Skeletal muscle satellite cell (primary cell): ENCODE results near the gene DDX17.

Experiments
- H3K27me3 ChIP-seq: 2 replicates; pipeline ENCODE4 v1.7.0; 2013; ENCODE audit warnings: low read length; ENCODE audit not compliant: control insufficient read depth, insufficient read depth
- H3K36me3 ChIP-seq: 2 replicates; pipeline ENCODE4 v1.7.0; 2013; ENCODE audit warnings: mild to moderate bottlenecking, control low read depth, low read length; ENCODE audit not compliant: insufficient read depth
- H3K4me1 ChIP-seq: 2 replicates; pipeline ENCODE4 v1.7.0; 2013; ENCODE audit warnings: low read length; ENCODE audit not compliant: control insufficient read depth, insufficient read depth
- H3K4me2 ChIP-seq: 2 replicates; pipeline ENCODE4 v1.7.0; 2013; ENCODE audit warnings: mild to moderate bottlenecking, low read length
- H3K4me3 ChIP-seq: 2 replicates; pipeline ENCODE4 v1.7.0; 2013; ENCODE audit warnings: low read length
- H3K9ac ChIP-seq: 2 replicates; pipeline ENCODE4 v1.7.0; 2013; ENCODE audit warnings: mild to moderate bottlenecking, low read depth, low read length, moderate library complexity
- H3K9me3 ChIP-seq: replicated peaks from 2 replicates; pipeline ENCODE4 v1.7.0; 2013; ENCODE audit warnings: mild to moderate bottlenecking, control low read depth, low read length

Gene DDX17

DNA sequence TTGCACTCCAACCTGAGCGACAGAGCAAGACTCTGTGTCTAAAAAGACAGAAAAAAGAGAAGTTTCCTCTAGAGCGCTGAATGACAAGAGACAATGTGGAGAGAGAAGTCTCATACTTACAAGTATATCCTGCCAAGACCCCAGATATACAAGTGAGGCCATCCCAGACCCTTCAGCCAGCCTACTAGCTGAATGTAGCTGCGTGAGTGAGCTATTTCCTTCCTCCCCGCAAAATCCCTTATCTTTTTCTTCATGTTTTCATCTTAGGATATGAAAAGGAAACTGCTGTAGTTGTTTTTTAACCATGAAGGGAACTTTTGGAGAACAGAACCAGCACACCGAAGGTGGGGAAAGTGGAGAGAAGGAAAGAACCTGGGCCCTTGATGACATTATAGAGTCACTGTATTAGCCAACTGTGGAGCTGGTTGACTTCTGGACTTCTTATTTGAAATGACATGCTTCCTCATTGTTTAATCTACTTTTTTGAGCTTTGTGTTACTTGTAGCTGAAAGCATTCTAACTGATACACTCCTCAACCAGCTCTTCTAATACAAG lies 4.4 kb upstream of the DDX17 start:
- H3K9me3 ChIP-seq: no peaks in the 10 kb centered on the region
- peaks cover 7% of the 10 kb centered on the region for H3K4me1 ChIP-seq
- H3K36me3 ChIP-seq: peaks cover under 1% of the 10 kb centered on the region
- no peaks in the 10 kb centered on the region for H3K27me3 ChIP-seq
- no peak overlapping the region for H3K4me2 ChIP-seq
- H3K4me3 ChIP-seq: no peak overlapping the region
- H3K9ac ChIP-seq: no peak overlapping the region

DNA sequence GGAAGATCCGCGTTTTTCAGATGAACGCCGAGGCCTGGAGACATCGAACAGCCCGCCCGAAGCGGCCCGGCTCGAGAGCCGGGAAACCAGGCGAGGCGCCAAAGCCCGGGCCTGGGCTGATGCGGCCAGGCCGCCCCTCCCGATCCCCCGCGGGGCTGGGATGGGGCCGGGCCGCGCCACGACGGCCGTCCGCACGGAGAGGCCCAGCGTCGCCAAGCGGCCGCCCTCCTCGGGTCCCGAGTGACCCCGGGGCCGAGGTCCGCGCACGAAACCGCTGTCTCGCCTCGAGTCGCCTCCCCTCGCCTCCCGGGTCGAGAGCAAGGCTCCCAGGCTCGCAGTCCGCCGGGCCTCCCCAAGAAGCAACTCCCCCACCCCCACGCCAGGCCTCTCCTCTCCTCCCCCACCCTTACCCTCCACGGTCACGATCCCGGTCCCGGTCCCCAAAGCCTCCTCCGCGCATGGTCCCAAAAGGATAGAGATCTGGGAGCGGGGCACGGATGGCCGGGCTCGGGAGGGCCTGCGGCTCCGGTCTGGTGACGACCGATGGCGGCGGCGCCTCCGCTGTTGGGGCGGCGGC lies 482 bp downstream of the DDX17 start:
- H3K27me3 ChIP-seq: no peaks in the 10 kb centered on the region
- H3K4me2 ChIP-seq: peak overlapping the region; percentile 91
- H3K9me3 ChIP-seq: no peaks in the 10 kb centered on the region
- H3K4me3 ChIP-seq: peak overlapping the region; percentile 100
- peaks cover 43% of the 10 kb centered on the region for H3K36me3 ChIP-seq
- peaks cover 22% of the 10 kb centered on the region for H3K4me1 ChIP-seq
- H3K9ac ChIP-seq: peak overlapping the region; percentile 100

DNA sequence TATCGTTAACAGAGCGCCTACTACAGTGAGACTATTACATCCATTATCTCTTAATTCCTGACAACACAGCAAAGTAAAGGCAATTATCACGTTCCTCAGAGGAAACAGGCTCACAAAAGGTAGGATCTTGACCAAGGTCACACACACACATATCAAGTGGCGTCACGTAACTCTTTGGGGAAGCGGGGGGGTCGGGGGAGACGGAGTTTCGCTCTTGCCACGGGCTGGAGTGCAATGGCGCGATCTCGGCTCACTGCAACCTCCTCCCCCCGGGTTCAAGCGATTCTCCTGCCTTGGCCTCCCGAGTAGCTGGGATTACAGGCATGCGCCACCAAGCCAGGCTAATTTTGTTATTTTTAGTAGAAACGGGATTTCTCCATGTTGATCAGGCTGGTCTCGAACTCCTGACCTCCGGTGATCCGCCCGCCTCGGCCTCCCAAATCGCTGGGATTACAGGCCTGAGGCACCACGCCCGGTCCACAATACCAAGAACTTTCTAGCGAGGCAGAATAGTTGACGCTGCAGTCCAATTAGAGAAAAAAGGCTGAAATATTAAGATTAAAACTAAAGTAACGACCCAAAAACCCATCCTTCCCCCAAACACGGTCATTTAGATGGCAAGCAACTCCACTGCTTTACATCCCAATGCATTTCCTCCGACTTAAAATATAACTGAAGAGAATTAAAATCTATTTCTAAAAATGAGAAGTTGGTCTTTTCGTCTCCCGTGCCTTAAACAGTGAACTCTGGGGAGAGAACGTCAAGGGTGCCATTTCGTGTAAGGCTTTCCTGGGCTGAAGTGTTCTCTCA lies 1.2 kb downstream of the DDX17 start:
- Histone ChIP-seq H3K9ac (peak overlapping the region; percentile 100), H3K4me2 (peak overlapping the region; percentile 91), H3K4me1 (peaks cover 22% of the 10 kb centered on the region), H3K36me3 (peaks cover 47% of the 10 kb centered on the region), H3K9me3 (no peaks in the 10 kb centered on the region), H3K4me3 (peak overlapping the region; percentile 100), H3K27me3 (no peaks in the 10 kb centered on the region)

DNA sequence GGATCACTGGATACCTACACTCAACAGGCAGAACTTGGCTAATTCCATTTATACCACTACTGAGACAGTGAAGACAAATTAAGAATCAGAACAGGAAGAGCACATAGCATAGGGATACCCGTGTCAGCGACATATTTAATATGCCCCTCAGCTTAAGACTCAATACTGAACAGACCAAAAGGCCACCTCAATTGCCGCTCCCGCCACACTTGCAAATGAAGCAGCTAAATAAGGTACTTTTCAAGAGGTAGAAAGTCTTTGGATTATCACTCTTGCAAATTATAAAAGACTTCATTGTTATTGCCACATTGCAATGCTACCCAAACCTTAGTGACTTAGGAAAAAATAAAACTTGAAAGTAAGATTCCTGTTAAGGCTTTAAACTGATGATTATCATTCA lies 3.1 kb downstream of the DDX17 start:
- Histone ChIP-seq H3K36me3 (peaks cover 65% of the 10 kb centered on the region), H3K4me1 (peaks cover 22% of the 10 kb centered on the region), H3K9me3 (no peaks in the 10 kb centered on the region), H3K4me3 (peak overlapping the region; percentile 100), H3K4me2 (peak overlapping the region; percentile 91), H3K27me3 (no peaks in the 10 kb centered on the region), H3K9ac (peak overlapping the region; percentile 100)

DNA sequence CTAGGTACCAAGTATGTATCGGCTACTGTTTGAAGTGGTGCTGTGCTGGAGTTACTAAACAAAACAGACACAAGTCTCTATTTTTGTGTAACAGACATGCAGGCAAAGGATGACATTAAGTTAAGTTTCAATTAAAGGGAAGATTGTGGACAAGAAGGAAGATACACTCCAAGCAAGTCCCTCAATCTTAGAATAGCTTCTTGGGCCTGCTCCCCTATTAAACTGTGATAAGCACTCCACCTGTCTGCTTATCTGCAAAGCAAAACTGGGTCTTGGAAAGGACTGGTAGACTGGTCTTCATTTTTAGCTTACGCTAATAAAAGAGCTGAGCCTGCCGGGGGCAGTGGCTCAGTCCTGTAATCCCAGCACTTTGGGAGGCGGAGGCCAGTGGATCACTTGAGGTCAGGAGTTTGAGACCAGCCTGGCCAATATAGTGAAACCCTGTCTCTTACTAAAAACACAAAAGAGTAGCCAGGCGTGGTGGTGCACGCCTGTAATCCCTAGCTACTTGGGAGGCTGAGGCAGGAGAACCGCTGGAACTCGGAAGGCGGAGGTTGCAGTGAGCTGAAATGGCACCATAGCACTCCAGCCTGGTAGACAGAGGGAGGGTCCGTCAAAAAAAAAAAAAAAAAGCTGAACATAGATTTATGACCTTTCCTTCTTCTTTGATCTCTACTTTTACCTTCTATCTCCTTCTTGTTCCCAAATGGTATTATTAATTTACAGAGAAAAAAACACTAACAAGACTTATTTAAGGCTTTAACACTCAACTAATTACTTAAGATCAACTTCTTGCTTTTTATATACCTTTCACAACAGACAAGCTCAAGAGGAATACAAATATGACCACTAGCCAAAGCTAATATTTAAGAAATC lies 4.1 kb downstream of the DDX17 start:
- Histone ChIP-seq H3K4me2 (peak overlapping the region; percentile 91), H3K9me3 (no peaks in the 10 kb centered on the region), H3K4me1 (peaks cover 21% of the 10 kb centered on the region), H3K27me3 (no peaks in the 10 kb centered on the region), H3K4me3 (no peak overlapping the region), H3K36me3 (peaks cover 74% of the 10 kb centered on the region), H3K9ac (no peak overlapping the region)

DNA sequence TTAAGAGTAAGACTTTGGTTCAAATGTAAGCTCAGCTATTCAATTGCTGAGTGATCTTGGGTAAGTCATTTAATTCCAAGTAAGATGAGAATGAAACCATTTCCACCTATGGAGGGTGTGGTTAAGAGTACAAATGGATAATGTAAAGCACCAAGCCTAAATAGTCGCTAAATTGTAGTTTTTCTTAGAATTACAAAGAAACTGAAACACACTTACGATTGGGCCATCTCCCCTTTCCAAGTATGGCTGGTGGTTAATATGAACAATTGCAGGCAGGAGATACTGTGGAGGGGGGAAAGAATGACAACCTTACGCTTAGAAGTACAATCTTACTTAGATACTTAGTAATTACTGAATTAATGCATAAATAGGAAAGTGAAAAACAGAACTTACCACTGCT lies 8.2 kb downstream of the DDX17 start:
- Histone ChIP-seq H3K27me3 (no peaks in the 10 kb centered on the region), H3K9me3 (no peaks in the 10 kb centered on the region), H3K36me3 (peaks cover 89% of the 10 kb centered on the region), H3K4me3 (no peak overlapping the region), H3K9ac (no peak overlapping the region), H3K4me1 (peaks cover 33% of the 10 kb centered on the region), H3K4me2 (no peak overlapping the region)

DNA sequence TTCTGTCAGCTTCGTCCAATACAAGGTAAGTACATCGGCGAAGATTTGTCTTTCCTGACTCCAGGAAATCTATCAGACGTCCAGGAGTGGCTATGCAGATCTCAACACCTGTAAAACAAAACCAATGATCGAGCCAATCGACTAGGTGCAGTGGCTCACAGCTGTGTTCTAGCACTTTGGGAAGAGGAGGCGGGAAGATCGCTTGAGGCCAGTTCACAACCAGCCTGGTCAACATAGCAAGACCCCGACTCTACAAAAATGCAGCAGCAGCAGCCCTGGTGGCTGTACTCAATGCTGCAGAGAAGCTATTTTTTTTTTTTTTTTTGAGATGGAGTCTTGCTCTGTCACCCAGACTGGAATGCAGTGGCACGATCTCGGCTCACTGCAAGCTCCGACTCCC lies 11.2 kb downstream of the DDX17 start:
- peaks cover 95% of the 10 kb centered on the region for H3K36me3 ChIP-seq
- H3K9me3 ChIP-seq: no peaks in the 10 kb centered on the region

DNA sequence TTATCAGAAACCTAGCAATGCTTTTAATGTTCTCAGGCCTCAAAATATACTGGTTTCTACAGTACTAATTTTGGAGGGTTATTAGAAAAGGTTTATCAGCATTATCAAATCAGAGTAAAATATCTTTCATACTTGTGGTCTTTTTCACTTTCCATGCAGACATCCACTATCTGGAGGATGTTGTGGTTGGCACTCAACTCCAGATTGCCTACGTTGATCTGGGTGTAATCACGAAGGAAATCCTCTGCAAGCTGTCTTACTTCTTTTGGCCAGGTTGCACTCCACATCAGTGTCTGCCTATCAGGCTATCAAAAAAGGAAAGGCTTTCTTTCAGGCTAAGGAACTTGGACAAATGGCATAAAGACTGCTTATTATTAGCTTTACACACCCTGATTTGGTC lies 11.6 kb downstream of the DDX17 start:
- H3K9ac ChIP-seq: peak overlapping the region; percentile 30
- H3K4me3 ChIP-seq: no peak overlapping the region
- peaks cover 44% of the 10 kb centered on the region for H3K4me1 ChIP-seq
- H3K36me3 ChIP-seq: peaks cover 96% of the 10 kb centered on the region
- H3K4me2 ChIP-seq: peak overlapping the region; percentile 31
- no peaks in the 10 kb centered on the region for H3K9me3 ChIP-seq
- no peaks in the 10 kb centered on the region for H3K27me3 ChIP-seq

More for the DNA sequence above, 11.2 kb downstream of the DDX17 start:
- no peak overlapping the region for H3K4me3 ChIP-seq
- peaks cover 44% of the 10 kb centered on the region for H3K4me1 ChIP-seq
- H3K9ac ChIP-seq: peak overlapping the region; percentile 30
- no peaks in the 10 kb centered on the region for H3K27me3 ChIP-seq
- H3K4me2 ChIP-seq: peak overlapping the region; percentile 22

DNA sequence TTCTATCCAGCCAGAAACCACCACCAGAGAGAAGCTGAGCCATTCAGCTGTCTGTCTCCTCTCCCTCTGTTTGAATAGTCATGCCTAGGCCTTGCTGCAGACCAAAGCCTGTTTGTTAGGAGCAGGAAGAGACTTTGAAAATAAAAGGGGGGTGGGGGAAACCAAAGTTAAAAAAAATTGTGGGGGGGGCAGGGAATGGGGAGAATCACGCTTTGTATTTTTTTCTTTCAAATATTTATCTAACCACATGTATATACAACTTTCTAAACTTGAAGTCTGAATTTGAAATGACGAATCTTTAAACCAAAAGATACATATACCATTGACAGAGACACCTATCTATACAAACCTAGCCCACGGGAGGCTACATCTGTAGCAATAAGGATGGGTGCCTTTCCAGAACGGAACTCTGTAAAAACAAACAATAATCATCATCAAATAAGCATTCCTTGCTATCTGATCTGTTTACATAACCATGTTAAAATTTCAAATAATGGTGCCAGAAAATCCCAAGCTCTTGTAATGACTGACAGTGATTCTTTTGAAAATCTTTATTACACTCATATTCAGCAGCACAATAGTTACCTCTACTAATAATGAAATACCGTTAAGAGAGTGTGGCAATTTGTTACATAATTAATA lies 14.3 kb downstream of the DDX17 start:
- no peak overlapping the region for H3K9ac ChIP-seq
- H3K4me2 ChIP-seq: no peak overlapping the region
- peaks cover 44% of the 10 kb centered on the region for H3K4me1 ChIP-seq
- no peaks in the 10 kb centered on the region for H3K27me3 ChIP-seq
- H3K36me3 ChIP-seq: peaks cover 94% of the 10 kb centered on the region
- no peak overlapping the region for H3K4me3 ChIP-seq
- no peaks in the 10 kb centered on the region for H3K9me3 ChIP-seq

DNA sequence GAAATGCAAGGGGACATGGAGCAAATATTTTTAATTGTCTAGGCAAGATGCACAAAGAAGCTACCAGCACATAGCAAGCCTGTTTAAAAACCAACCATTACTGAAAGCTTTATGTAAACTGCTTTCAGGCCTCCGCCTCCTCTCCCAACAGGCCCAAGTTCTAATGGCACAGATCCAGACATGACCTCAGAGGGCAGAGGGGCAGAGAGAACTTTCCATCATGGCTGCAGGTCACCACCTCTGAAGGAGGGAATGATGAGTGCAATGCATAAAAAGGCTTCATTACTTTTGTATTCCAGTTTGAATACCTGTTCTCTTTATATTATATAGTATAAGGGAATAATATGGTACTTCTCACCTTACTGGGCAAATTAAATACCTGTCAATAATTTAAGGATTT lies 15.2 kb downstream of the DDX17 start:
- Histone ChIP-seq H3K36me3 (peaks cover 94% of the 10 kb centered on the region), H3K4me2 (no peak overlapping the region), H3K9me3 (no peaks in the 10 kb centered on the region), H3K9ac (no peak overlapping the region), H3K4me3 (no peak overlapping the region), H3K4me1 (peaks cover 44% of the 10 kb centered on the region), H3K27me3 (no peaks in the 10 kb centered on the region)

DNA sequence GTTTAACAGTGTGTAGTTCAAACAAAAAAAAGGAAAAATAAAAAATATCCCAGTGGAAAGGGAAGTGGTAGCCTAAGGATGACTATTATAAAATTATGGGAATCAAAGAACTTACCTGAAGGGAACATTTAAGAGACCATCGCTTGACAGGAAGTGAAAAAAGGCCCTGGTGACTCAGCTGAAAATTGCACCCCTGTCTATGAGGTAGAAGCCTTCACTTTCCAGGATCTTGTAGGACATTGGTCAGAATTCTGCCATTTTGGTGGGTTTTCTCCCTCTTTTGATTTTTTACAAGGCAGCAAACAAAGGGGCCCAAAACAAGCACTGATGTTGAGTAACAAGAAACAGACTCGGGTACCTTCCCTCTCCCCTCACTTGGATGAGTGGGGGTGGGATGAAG lies 15.6 kb downstream of the DDX17 start:
- Histone ChIP-seq H3K9me3 (no peaks in the 10 kb centered on the region), H3K4me3 (no peak overlapping the region), H3K4me2 (no peak overlapping the region), H3K4me1 (peaks cover 41% of the 10 kb centered on the region), H3K36me3 (peaks cover 93% of the 10 kb centered on the region), H3K9ac (no peak overlapping the region), H3K27me3 (no peaks in the 10 kb centered on the region)
